NCI-H146 treated with DMSO at 0.1 percent for 48 hours (cell line): ENCODE results near the gene SPTLC1.

Experiments
- DNase-seq: peaks from one replicate; lab custom pipeline; 2025; ENCODE audit not compliant: unreplicated experiment; lab: John Stamatoyannopoulos, UW

SPTLC1 gene

DNA sequence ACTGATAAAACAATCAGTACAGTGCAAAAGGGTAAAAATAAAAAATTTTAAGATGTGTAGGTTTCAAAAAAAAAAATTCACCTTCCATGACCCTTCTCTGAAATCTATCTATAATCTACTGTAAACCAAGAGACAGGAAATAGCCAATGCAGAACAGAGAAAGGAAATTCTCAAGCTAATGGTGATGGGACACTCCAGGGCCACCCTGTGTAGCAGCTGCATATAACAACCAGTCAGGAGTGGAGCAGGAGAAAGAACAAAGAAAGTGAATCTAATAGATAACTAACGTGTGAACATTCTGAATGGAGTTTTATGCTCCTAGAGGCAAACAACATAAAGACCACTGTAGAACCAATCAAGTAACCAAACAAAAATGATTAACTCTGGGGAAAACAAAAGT lies 16.6 kb downstream of the SPTLC1 start:
- no peak for DNase-seq

GRCh38 chr9:92097997-92098482 lies 17.2 kb downstream of the SPTLC1 start:
- DNase-seq, result no peak

DNA sequence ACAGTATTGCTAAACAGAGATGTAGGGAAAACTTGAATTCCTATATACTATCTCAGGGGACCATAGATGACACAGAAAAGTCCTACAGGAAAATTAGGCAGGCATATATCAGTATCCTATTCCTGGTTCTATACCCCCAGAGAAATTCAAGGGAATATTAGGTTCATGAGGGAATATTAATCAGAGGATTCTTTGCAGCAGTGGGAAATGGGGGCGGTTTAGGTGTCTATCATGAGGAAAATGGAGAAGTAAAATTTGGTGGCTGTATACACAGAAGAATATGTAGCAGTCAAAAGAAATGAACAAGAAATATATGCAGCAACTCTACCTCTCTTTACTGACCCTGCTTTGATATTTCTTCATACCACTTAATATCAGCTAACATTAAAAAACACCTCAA lies 20.0 kb downstream of the SPTLC1 start:
- no peak for DNase-seq

GRCh38 chr9:92094655-92095054 lies 20.6 kb downstream of the SPTLC1 start:
- DNase-seq, result no peak

DNA sequence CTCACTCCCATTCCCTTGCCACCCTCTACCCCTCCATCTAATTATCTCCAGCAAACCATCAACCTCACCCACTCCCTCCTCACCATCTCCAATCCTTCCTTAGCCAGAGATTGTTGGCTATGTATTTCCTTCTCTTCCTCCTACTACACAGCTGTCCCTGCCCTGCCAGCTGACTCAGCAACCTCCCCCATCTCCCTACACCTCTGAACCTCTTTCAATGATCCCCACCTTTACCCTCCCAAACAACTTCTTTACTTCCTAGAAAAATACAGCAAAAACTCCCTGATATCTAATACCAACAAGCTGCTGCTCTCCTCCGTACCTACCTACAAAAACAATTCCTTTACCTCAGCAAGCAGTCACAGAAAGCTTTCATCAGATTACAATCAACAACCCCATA lies 37.3 kb downstream of the SPTLC1 start:
- DNase-seq, result no peak

DNA sequence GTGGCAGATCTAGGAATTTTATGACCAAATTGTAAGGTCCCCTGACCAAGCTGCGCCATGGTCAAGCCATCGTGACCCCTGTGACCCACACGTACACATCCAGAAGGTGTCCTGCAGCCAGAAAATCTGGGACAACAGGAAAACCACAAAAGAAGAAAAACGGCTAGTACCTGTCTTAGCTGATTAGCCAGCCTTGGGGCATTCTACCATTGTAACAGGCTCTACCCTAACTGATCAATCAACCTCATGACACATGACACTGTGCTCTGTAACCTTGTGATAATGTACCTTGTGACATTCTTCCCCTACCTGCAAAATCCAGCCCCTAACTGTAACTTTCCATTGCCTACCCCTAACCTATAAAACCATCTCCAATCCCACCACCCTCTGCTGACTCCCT lies 43.6 kb downstream of the SPTLC1 start:
- DNase-seq, result no peak

DNA sequence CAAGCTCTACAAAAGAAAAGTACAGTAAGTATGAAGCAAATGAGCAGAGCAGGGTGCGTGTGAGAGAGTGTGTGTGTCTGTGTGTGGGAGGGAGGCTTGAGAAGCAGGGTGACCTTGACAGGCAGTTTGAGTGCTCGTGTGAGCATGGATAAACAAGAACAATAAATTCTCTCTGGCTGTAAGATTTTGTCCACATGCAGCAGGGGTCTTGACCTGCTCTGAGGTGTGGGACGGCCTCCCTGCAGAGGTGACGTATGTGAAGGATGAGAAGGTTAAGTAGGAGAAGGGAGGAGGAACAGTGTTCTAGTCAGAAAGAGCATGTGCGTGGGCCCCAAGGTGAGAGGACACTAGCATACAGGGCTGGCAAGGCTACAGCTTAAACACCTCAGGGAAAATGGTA lies 49.0 kb downstream of the SPTLC1 start:
- no peak for DNase-seq

DNA sequence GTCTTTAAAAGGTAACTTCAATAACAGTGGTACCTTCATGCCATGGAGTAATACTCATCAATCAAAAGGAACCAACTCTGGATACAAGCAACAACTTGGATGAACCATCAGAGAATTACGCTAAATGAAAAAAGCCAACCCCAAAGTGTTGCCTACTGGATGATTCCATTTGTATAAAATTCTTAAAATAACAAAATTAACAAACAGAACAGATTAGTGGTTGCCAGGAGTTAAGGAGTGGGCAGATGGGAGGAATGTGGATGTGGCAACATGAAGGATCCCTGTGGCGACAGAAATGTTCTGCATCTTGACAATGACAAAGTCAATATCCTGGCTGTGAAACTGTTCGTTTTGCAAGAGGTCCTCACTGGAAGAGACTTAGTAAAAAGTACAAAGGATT lies 50.5 kb downstream of the SPTLC1 start:
- DNase-seq, result no peak

DNA sequence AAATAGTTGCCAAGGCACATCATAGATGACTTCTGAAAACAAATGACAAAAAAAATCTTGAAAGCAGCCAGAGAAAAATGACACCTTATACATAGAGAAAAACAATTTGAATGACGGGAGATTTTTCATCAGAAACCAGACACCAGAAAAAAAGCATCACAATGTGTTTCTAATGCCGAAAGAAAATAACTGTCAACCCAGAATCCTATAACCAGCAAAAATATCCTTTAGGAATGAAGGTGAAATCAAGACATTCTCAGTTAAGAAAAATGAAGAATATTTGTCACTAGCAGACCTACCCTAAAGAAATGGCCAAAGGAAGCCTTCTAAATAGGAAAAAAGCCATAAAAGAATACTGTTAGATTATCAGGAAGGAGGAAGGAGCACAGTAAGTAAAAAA lies 54.0 kb downstream of the SPTLC1 start:
- no peak for DNase-seq

DNA sequence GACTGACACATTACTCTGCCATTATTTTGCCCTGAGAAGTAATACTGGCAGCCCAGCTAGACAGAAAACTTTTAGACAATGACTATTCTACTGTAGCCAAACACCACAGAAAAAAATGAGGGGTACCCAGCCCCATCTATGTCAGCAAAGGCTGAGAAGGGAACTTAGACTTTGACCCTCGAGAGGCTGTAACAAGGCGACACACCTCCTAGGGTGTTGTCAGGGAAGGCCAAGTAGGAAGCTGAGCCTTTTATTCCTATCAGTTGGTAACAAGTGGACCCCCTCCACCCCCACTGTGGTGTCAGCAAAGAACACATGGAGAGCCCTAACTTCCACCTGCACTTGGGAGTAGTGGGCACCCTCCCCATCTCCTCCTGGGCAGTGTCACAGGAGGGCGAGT lies 55.6 kb downstream of the SPTLC1 start:
- no peak for DNase-seq

GRCh38 chr9:92058723-92059444 lies 56.3 kb downstream of the SPTLC1 start:
- no peak for DNase-seq

GRCh38 chr9:92058026-92058425 lies 57.2 kb downstream of the SPTLC1 start:
- DNase-seq, result no peak

DNA sequence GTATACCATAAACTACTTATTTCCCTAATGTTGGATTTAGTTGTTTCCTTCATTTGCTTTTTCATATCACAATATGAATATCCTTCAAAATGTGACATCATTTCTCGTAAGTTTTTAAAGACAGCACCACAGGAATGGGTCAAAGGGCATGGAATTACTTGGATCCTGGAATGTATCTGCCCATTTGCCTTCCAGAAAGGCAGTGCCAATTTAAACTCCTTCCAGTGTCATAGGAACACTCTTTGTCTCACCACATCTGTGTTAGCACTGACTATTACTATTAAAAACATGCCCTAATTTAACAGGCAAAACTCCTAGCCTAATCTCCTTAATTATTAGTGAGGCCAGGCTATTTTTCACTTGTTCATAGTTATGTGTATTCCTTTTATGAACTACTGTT lies 58.0 kb downstream of the SPTLC1 start:
- no peak for DNase-seq

DNA sequence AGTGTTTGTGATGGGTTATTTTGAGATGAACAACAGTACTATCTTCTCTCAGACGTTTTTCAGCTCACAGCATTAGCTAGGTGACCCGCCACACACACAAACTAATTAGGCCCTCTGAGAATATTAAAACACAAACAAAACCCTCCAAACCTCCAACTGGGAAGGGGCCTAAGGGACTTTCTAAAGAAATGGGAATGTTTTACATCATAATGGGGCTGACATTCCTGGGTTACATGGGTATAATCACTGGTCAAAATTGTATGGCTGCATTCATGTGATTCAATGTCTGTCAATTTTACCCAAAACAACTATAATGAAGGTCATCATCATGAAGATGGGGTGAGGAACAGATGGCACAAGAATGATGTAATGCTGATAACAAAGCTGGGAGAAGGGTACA lies 59.6 kb downstream of the SPTLC1 start:
- no peak for DNase-seq

DNA sequence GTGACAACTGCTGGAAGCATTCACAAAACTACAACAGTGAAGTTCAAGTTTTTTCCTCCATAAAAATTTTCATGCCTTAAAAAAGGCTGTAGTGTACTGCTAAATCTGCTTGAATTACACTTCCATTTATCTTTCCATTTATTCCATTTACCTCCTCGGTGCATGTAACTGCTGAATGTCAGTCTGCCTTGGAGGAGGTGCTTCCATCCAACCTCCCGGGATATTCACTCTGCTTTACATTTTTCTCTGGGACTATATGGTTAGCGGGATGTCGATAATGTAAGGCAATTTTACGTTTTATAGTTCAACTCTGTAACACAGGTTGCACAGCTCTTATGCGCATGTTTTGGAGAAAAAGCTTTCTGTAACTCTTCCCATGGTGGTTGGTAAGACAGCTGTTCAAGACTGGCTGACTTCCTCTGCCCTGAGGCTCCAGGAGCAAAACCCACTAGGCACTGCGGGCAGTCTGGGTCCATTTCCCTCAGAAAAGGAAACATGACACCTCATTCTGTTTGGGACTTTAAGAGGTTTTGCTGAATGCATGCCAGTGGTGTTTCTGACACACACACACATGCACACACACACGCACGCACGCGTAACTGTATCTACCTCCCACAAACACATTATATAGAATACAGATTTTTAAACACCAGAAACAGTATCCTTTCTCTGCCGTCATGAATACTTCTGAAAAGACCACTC lies 66.1 kb downstream of the SPTLC1 start:
- no peak for DNase-seq

DNA sequence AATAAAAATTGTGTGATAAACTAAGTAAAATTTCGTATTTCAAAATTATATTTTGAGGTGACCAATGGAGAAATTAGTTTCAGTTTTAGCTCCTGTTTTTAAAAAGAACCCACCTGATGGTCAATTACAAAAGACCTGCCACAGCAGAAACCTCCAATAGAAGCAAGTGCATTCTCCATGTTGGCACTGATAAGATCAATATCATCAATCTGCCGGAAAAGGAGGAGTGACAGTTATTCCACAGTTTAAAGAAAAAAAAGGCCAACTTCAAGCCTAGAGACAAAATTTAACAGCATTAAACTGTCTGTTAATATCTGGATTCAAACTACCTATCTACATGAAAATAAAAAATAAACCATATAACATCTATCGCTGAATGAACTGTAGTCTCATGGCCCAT lies 67.7 kb downstream of the SPTLC1 start:
- no peak for DNase-seq

DNA sequence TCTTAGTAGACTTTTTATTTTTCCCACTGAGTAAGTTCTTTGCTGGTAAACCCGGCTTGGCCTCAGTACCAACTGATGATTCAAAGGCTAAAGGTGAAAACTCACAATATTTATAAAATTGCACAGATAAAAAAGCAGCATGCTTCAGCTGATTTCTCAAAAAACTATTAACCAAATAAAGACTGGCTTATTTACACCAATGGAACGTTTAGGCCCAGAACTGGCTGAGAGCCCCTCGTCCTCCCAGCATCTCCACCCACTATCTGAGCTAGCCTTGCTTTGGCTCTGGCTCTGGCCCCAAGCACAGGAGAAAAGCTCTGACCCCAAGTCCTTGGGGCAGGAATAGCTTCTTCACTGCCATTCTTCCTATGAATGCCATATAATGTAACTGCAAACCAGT lies 68.5 kb downstream of the SPTLC1 start:
- no peak for DNase-seq

GRCh38 chr9:92044936-92045335 lies 70.3 kb downstream of the SPTLC1 start:
- DNase-seq, result no peak

DNA sequence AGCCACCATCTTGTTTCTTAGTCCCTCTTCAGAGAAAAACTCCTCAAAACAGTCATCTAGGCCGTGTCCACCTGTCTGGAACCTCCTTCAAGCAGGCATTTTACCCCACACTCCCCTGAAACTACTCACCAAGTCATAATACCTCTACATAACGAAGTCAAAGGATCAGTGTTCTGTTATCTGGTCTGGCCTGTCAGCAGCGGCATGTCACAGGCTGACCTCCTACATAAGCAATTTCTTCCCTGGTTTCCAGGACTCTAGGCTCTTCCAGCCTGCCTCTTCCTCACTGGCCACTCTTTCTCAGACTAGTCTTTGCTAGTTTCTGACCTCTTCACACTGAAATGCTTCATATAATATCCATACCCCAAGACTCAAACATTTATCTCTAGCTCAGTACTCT lies 72.2 kb downstream of the SPTLC1 start:
- no peak for DNase-seq

DNA sequence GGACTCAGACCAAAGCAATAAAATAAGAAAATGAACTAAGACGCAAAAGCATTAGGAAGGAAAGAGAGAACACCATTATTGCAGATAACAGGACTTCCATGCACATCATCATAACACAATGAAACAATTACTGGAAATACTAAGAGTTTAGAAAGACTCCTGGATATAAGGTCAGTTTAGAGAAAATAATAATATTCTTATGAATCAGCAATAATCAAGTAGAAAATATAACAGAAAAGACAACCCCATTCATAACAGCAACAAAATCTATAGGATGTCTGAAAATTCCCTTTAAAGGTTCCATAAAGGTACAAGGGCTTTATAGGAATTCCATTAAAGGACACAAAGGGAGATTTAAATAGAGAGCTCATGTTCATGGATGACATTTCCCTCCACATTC lies 73.0 kb downstream of the SPTLC1 start:
- no peak for DNase-seq

GRCh38 chr9:92036756-92037155 lies 78.5 kb downstream of the SPTLC1 start:
- DNase-seq, result no peak

DNA sequence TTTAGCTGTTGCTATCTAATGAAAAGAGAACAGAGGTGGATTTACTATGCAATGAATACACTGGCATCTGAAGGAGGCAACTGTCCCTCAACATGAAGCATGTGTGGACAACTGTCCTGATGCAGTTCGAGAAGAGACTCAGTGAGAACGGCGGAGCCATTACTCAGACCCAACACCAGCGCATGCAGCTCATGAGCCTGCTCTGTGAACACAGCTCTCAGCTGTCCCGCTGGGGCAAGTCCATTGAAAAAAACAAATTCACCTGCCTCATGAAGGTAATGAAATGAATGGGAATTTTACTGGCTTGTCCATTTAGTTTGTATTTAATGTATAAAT lies 78.8 kb downstream of the SPTLC1 start:
- DNase-seq, result no peak
